ENCODE measurements around the gene CNNM4.

- TF ChIP-seq, protein P1, sequence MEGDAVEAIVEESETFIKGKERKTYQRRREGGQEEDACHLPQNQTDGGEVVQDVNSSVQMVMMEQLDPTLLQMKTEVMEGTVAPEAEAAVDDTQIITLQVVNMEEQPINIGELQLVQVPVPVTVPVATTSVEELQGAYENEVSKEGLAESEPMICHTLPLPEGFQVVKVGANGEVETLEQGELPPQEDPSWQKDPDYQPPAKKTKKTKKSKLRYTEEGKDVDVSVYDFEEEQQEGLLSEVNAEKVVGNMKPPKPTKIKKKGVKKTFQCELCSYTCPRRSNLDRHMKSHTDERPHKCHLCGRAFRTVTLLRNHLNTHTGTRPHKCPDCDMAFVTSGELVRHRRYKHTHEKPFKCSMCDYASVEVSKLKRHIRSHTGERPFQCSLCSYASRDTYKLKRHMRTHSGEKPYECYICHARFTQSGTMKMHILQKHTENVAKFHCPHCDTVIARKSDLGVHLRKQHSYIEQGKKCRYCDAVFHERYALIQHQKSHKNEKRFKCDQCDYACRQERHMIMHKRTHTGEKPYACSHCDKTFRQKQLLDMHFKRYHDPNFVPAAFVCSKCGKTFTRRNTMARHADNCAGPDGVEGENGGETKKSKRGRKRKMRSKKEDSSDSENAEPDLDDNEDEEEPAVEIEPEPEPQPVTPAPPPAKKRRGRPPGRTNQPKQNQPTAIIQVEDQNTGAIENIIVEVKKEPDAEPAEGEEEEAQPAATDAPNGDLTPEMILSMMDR (conservative IDR thresholded peaks at IDR 0.05; ENCODE audit: low read length), result no peak
- TF ChIP-seq EZH2phosphoT487 (IDR thresholded peaks at IDR 0.05; ENCODE audit: borderline replicate concordance), result no peak
Observed at GRCh38 chr2:96823198-96823597, 62.5 kb downstream of the CNNM4 start.

All from Loucy (cell line).